GM10248 (cell line): ENCODE results near the gene EGFLAM.

Experiments
- CTCF ChIA-PET: fragments of 300-600 bp; sonication (Branson Sonifier 250); formaldehyde crosslinking; extraction: SDS; loops from one replicate; lab custom pipeline; 2021; ENCODE audit warnings: antibody characterized with exemption; lab: Yijun Ruan, JAX
- POLR2A ChIA-PET: fragments of 350-650 bp; sonication (Branson Sonifier 250); formaldehyde crosslinking; extraction: SDS; loops from one replicate; lab custom pipeline; 2020; ENCODE audit warnings: antibody characterized with exemption; lab: Yijun Ruan, JAX
- DNase-seq: peaks from one replicate; pipeline ENCODE4 v3.0.0; 2012; ENCODE audit errors: extremely low spot score
- TF ChIP-seq, protein P1 (sequence below): IDR thresholded peaks from 2 replicates; pipeline ENCODE4 v1.5.1; 2012; ENCODE audit warnings: mild to moderate bottlenecking, low read depth; ENCODE audit errors: extremely low read depth, missing control alignments, control extremely low read depth

Gene EGFLAM

DNA sequence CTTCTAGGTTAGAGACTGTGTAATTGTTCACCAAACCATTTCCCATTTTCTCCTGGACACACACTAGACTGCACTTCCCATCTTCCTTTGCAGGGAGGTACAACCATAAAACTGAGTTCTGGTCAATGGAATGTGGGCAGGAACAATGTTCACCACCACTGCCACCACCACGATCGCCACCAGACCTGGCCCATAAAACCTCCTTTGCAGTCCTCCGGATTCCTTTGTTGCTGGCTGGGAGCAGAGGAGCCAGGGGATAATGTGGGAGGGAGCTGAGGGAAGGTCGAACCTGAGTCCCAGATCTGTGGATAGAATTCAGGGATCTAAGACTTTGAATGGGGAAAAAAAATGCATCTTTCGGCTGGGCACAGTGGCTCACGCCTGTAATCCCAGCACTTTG is 29.4 kb upstream of the EGFLAM start:
- TF ChIP-seq, protein P1, sequence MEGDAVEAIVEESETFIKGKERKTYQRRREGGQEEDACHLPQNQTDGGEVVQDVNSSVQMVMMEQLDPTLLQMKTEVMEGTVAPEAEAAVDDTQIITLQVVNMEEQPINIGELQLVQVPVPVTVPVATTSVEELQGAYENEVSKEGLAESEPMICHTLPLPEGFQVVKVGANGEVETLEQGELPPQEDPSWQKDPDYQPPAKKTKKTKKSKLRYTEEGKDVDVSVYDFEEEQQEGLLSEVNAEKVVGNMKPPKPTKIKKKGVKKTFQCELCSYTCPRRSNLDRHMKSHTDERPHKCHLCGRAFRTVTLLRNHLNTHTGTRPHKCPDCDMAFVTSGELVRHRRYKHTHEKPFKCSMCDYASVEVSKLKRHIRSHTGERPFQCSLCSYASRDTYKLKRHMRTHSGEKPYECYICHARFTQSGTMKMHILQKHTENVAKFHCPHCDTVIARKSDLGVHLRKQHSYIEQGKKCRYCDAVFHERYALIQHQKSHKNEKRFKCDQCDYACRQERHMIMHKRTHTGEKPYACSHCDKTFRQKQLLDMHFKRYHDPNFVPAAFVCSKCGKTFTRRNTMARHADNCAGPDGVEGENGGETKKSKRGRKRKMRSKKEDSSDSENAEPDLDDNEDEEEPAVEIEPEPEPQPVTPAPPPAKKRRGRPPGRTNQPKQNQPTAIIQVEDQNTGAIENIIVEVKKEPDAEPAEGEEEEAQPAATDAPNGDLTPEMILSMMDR: no peak
- CTCF ChIA-PET: no interaction called here
- POLR2A ChIA-PET: no interaction called here
- DNase-seq: no peak

DNA sequence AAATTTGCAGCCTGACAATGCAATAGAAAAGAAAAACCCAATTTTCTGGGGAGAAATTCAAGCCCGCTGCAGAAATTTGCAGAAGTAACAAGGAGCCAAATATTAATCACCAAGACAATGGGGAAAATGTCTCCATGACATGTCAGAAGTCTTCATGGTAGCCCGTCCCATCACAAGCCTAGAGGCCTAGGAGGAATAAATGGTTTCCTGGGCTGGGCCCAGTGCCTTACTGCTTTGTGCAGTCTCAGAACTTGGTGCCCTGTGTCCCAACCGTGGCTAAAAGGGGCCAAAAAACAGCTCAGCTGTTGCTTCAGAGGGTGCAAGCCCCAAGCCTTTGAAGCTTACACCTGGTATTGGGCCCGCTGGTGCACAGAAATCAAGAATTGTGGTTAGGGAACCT is 23.6 kb upstream of the EGFLAM start:
- ChIA-PET POLR2A (no interaction called here), CTCF (interaction anchor here (1.1 kb wide), 1 partner anchor 10 kb away, joined by 3 read pairs; no protein-coding TSS in a partner anchor)
- DNase-seq: no peak
- TF ChIP-seq, protein P1: no peak

DNA sequence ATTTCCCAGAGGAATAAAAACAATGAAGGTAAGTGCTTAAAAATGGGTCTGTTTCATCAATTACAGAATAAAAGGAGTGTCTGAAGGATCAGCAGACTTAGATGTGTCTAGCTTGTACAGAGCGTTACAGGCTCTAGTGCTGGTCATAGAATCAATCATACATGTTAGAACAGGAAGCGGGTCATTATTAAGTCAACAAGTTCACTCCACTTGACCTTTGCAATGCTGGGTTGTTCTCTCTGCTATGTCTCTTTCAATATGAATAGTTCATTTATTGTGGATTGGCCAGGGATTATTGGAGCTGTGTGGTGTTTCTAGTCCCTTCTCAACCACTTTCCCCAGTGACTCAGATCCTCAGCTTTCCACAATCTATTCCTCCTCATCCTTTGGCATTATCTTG is 20.7 kb upstream of the EGFLAM start:
- CTCF ChIA-PET: interaction anchor here (1.3 to 1.7 kb wide), 3 partner anchors 9 to 28 kb away, joined by 4 to 5 read pairs (median 4); no protein-coding TSS in a partner anchor
- TF ChIP-seq, protein P1: no peak
- POLR2A ChIA-PET: no interaction called here
- DNase-seq: no peak

- TF ChIP-seq, protein P1: no peak
- CTCF ChIA-PET: no interaction called here
- no peak for DNase-seq
- POLR2A ChIA-PET: no interaction called here
Observed at GRCh38 chr5:38240212-38240611, 18.1 kb upstream of the EGFLAM start.

- TF ChIP-seq, protein P1: no peak
- CTCF ChIA-PET: no interaction called here
- DNase-seq: no peak
- POLR2A ChIA-PET: no interaction called here
Observed at GRCh38 chr5:38241655-38242054, 16.7 kb upstream of the EGFLAM start.

- CTCF ChIA-PET: interaction anchor here (1.0 kb wide), 1 partner anchor 12 kb away, joined by 3 read pairs; no protein-coding TSS in a partner anchor
- TF ChIP-seq, protein P1: no peak
- no peak for DNase-seq
- POLR2A ChIA-PET: no interaction called here
Observed at GRCh38 chr5:38245307-38245706, 13.1 kb upstream of the EGFLAM start.

- ChIA-PET CTCF (interaction anchor here (1.0 to 1.6 kb wide), 3 partner anchors 10 to 21 kb away, joined by 3 read pairs; no protein-coding TSS in a partner anchor), POLR2A (no interaction called here)
- DNase-seq: no peak
- TF ChIP-seq, protein P1: no peak
Observed at GRCh38 chr5:38249301-38249700, 9.1 kb upstream of the EGFLAM start.
